HepG2 (cell line): ENCODE measurements around the gene PRKCE. TPM values are rescaled to one million over a fixed set of nuclear protein-coding genes. Genes with fewer than 3 reads are reported as not detected.

ENCODE experiments used
- ATAC-seq: fragments of 200-7000 bp; cut with Tn5 transposase; 3 replicates; pipeline ENCODE4 v1.9.1; 2020; ENCODE audit warnings: mild to moderate bottlenecking, moderate library complexity
- BruUV-seq: library from RNA; stranded (reverse); fragments of 400-500 nt; replicated peaks from 2 replicates; lab custom pipeline; 2021; lab: Mats Ljungman, UMichigan
- CTCF ChIA-PET: fragments of 300-600 bp; formaldehyde crosslinking; extraction: SDS; loops from one replicate; lab custom pipeline; 2021; ENCODE audit warnings: low total read pairs, inconsistent platforms, low intra/inter-chr PET ratio; lab: Yijun Ruan, JAX
- POLR2A ChIA-PET: fragments of 350-600 bp; sonication (Branson Sonifier 250); formaldehyde crosslinking; loops from one replicate; lab custom pipeline; 2020; ENCODE audit warnings: antibody characterized with exemption, inconsistent platforms; lab: Yijun Ruan, JAX
- DNase-seq: peaks from one replicate; pipeline ENCODE4 v3.0.0-alpha.2; 2015; ENCODE audit warnings: low spot score
- FAIRE-seq: peaks from 3 replicates; lab custom pipeline; 2011; peaks lifted over from hg19 to GRCh38; lab: Jason Lieb, UNC
- H2AFZ ChIP-seq: one replicate; pipeline ENCODE4 v1.6.1; 2011; ENCODE audit warnings: low read length, inconsistent platforms
- H3K27ac ChIP-seq: fragments of 300-600 bp; 3 replicates; pipeline ENCODE4 v1.8.0; 2011; ENCODE audit warnings: mixed run types, mild to moderate bottlenecking, mixed read lengths, low read length, inconsistent platforms; ENCODE audit not compliant: insufficient read depth; ENCODE audit errors: extremely low read length
- H3K27me3 ChIP-seq, 2 experiments: fragments of 200-600 bp in 1 of 2; 2 replicates in 1 of 2; 3 replicates in 1 of 2; pipeline versions ENCODE4 v1.6.0 to v1.8.0; 2011; ENCODE audit warnings: low read length in 2 of 2, mild to moderate bottlenecking in 2 of 2, moderate library complexity in 2 of 2, inconsistent platforms in 1 of 2; ENCODE audit not compliant: insufficient read depth in 2 of 2, control insufficient read depth in 1 of 2
- H3K36me3 ChIP-seq, 2 experiments: fragments of 200-600 bp in 1 of 2; replicated peaks in 1 of 2; 2 replicates in 1 of 2; 3 replicates in 1 of 2; pipeline versions ENCODE4 v1.5.1 to v1.8.0; 2011; ENCODE audit warnings: low read length in 2 of 2, inconsistent platforms in 1 of 2; ENCODE audit not compliant: insufficient read depth in 2 of 2, control insufficient read depth in 1 of 2
- H3K4me1 ChIP-seq: 2 replicates; pipeline ENCODE4 v1.5.1; 2012; ENCODE audit warnings: low read length, inconsistent platforms; ENCODE audit not compliant: insufficient read depth
- H3K4me2 ChIP-seq: 2 replicates; pipeline ENCODE4 v1.6.0; 2011; ENCODE audit warnings: low read depth, low read length, inconsistent platforms
- H3K4me3 ChIP-seq, 3 experiments: fragments of 200-600 bp in 1 of 3; sonication (generic), shearing (Covaris generic) in 1 of 3; replicated peaks in 1 of 3; 2 replicates each; pipeline ENCODE4 v1.5.1; 2011 to 2016; ENCODE audit warnings: low read length in 3 of 3, inconsistent platforms in 2 of 3, low read depth in 2 of 3, mild to moderate bottlenecking in 2 of 3, control low read depth in 1 of 3, mixed read lengths in 1 of 3; ENCODE audit not compliant: insufficient read depth in 1 of 3
- H3K79me2 ChIP-seq: one replicate; pipeline ENCODE4 v1.6.1; 2011; ENCODE audit warnings: low read length, inconsistent platforms; ENCODE audit not compliant: insufficient read depth
- H3K9ac ChIP-seq: 2 replicates; pipeline ENCODE4 v1.6.0; 2011; ENCODE audit warnings: mild to moderate bottlenecking, low read depth, low read length, inconsistent platforms; ENCODE audit not compliant: insufficient read depth
- H3K9me3 ChIP-seq: 2 replicates; pipeline ENCODE4 v1.5.1; 2012; ENCODE audit warnings: mild to moderate bottlenecking, low read length
- H4K20me1 ChIP-seq: 2 replicates; pipeline ENCODE4 v1.6.0; 2011; ENCODE audit warnings: inconsistent platforms, mild to moderate bottlenecking, low read length, moderate library complexity; ENCODE audit not compliant: insufficient read depth
- BRF2 ChIP-seq: sonication (generic); formaldehyde crosslinking; IDR thresholded peaks from 2 replicates; pipeline ENCODE4 v1.8.1; 2022; ENCODE audit warnings: mild to moderate bottlenecking, missing genetic modification reagents
- DNMT1 ChIP-seq: sonication (generic); formaldehyde crosslinking; IDR thresholded peaks from 2 replicates; pipeline ENCODE4 v1.5.1; 2020; ENCODE audit warnings: mild to moderate bottlenecking, missing genetic modification reagents
- MAX ChIP-seq: IDR thresholded peaks from 2 replicates; pipeline ENCODE4 v1.6.1; 2012; ENCODE audit warnings: inconsistent platforms
- NFKBIZ ChIP-seq: IDR thresholded peaks from 2 replicates; pipeline ENCODE4 v1.6.1; 2018; ENCODE audit warnings: missing genetic modification reagents, missing compliant biosample characterization
- SNAPC4 ChIP-seq: sonication (generic); formaldehyde crosslinking; IDR thresholded peaks from 2 replicates; pipeline ENCODE4 v1.4.0; 2020; ENCODE audit warnings: mild to moderate bottlenecking, missing genetic modification reagents
- ZNF451 ChIP-seq: sonication (generic); formaldehyde crosslinking; IDR thresholded peaks from 2 replicates; pipeline ENCODE4 v1.5.0; 2020; ENCODE audit warnings: mild to moderate bottlenecking, missing genetic modification reagents
- ZNF549 ChIP-seq: sonication (generic); formaldehyde crosslinking; IDR thresholded peaks from 2 replicates; pipeline ENCODE4 v1.5.0; 2020; ENCODE audit warnings: missing genetic modification reagents
- ZNF605 ChIP-seq: sonication (generic); formaldehyde crosslinking; IDR thresholded peaks from 2 replicates; pipeline ENCODE4 v1.8.0; 2022; ENCODE audit warnings: mild to moderate bottlenecking, missing genetic modification reagents
- WGBS: methylation state at CpG from one replicate; pipeline ENCODE4 v1.1.6; 2017; ENCODE audit warnings: low lambda C conversion rate; 5-methylcytosine and 5-hydroxymethylcytosine counted together
- in situ Hi-C: cut with HindIII; loops from 2 replicates; pipeline ENCODE4 v1.10.0; 2017; ENCODE audit warnings: low pct_unique_long_range_greater_than_20kb; ENCODE audit not compliant: extremely low pct_ligation_motif_present
- intact Hi-C: fragments of 100-400 bp; cut with micrococcal nuclease; formaldehyde crosslinking; loops from one replicate; pipeline ENCODE4 v1.10.0; 2022; ENCODE audit not compliant: unreplicated experiment
- polyA plus RNA-seq, 8 experiments: library from polyadenylated mRNA; depleted of rRNA in 3 of 8; stranded (reverse) in 7 of 8; unstranded in 1 of 8; fragments of >200 nt; fragmentation: Illumina TruSeq in 4 of 8; extraction: Trizol in 4 of 8; gene quantifications; 2 replicates each; pipeline versions ENCODE4 v1.2.1 to v1.2.3, GENCODE V29; 2011 to 2016; ENCODE audit warnings: low read depth in 4 of 8, missing spikeins in 1 of 8, mixed read lengths in 1 of 8; ENCODE audit not compliant: insufficient read depth in 1 of 8
- total RNA-seq, 5 experiments: library from RNA; depleted of rRNA; stranded (reverse); fragments of >200 nt; fragmentation: Illumina TruSeq; extraction: Trizol; gene quantifications; 2 replicates each; pipeline ENCODE4 v1.2.3, GENCODE V29; 2016; ENCODE audit warnings: low read depth in 1 of 5
- TF ChIP-seq, protein P1 (sequence below): IDR thresholded peaks from 2 replicates; pipeline ENCODE4 v1.6.1; 2016; ENCODE audit warnings: mild to moderate bottlenecking

The PRKCE gene
- total and polyA plus RNA-seq, 2 of the 13 experiments (the other 11 are each of a cell fraction or from before 2014, with no cell fraction given): 1.0 to 3.9 TPM

DNA sequence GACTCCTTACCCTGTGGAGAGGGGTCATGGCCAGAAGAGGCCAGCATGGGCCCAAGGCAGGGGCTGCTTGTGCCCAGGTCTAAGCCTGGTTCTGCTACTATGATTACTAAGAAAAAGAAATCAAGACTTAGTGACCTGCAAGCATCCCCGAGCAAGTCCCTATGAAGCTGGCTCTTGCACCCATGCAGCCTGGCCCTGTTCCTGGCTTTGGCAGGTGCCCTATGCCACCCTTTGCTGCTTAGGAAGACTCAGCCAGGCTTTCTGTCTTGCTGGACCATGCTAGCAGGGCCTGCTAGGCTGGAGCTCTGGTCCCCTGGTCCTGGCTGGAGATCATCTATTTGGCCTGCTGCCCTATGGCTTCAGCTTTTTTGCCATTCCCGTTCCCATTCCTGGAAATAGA lies 336.4 kb downstream of the PRKCE start:
- Histone ChIP-seq H3K9me3 (no peaks in the 10 kb centered on the region), H3K4me3 (no peak overlapping the region), H3K4me1 (peaks cover 19% of the 10 kb centered on the region), H3K27ac (no peak overlapping the region), H3K27me3 (no peaks in the 10 kb centered on the region), H3K79me2 (no peaks in the 10 kb centered on the region), H3K4me2 (no peak overlapping the region)
- in situ Hi-C loops: no loop called here
- no TSS peak for BruUV-seq
- POLR2A ChIA-PET: no interaction called here
- no peak for ATAC-seq
- WGBS: 87% methylated on average over 2 of the region's 2 CpGs
- TF ChIP-seq NFKBIZ (CRISPR knock-in tag): no peak
- TF ChIP-seq, all 625 proteins: peak for 0
- intact Hi-C loops: no loop called here
- CTCF ChIA-PET: no interaction called here
- Histone ChIP-seq H3K36me3 (no peaks in the 10 kb centered on the region), H2AFZ (no peak overlapping the region), H3K9ac (no peak overlapping the region), H4K20me1 (no peaks in the 10 kb centered on the region)
- DNase-seq (no peak), FAIRE-seq (no peak)

- ChIA-PET POLR2A (no interaction called here), CTCF (no interaction called here)
- peaks cover 30% of the 10 kb centered on the region for H3K4me1 ChIP-seq
- no peaks in the 10 kb centered on the region for H3K27me3 ChIP-seq
- WGBS: 94% methylated on average over 7 of the region's 7 CpGs
- no peak overlapping the region for H2AFZ ChIP-seq
- no peaks in the 10 kb centered on the region for H3K79me2 ChIP-seq
- intact Hi-C loops: no loop called here
- in situ Hi-C loops: no loop called here
- H3K36me3 ChIP-seq: no peaks in the 10 kb centered on the region
- no peak overlapping the region for H3K9ac ChIP-seq
- DNase-seq (no peak), FAIRE-seq (no peak), ATAC-seq (no peak)
- no peak overlapping the region for H3K4me3 ChIP-seq
- no peak overlapping the region for H3K4me2 ChIP-seq
- H3K27ac ChIP-seq: no peak overlapping the region
- no peaks in the 10 kb centered on the region for H3K9me3 ChIP-seq
- TF ChIP-seq DNMT1 (CRISPR knock-in tag) (no peak), BRF2 (CRISPR knock-in tag) (no peak), SNAPC4 (no peak), ZNF605 (no peak), ZNF549 (CRISPR knock-in tag) (no peak), MAX (no peak), ZNF451 (CRISPR knock-in tag) (no peak)
- TF ChIP-seq, protein P1, sequence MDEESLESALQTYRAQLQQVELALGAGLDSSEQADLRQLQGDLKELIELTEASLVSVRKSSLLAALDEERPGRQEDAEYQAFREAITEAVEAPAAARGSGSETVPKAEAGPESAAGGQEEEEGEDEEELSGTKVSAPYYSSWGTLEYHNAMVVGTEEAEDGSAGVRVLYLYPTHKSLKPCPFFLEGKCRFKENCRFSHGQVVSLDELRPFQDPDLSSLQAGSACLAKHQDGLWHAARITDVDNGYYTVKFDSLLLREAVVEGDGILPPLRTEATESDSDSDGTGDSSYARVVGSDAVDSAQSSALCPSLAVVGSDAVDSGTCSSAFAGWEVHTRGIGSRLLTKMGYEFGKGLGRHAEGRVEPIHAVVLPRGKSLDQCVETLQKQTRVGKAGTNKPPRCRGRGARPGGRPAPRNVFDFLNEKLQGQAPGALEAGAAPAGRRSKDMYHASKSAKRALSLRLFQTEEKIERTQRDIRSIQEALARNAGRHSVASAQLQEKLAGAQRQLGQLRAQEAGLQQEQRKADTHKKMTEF (CRISPR knock-in tag): no peak
- H4K20me1 ChIP-seq: no peaks in the 10 kb centered on the region
- no TSS peak for BruUV-seq
Measured at GRCh38 chr2:45988879-45989278, 337.4 kb downstream of the PRKCE start.
